C4-2B (cell line): Measurements from ENCODE around the gene CCDC9.

ENCODE experiments used
- H3K27ac ChIP-seq: fragments of 450-650 bp; 2 replicates; pipeline ENCODE4 v1.5.1; 2017
- ZFX ChIP-seq: fragments of 450-650 bp; IDR thresholded peaks from 2 replicates; pipeline ENCODE4 v1.6.1; 2017
- TF ChIP-seq, protein P1 (sequence below): fragments of 450-650 bp; conservative IDR thresholded peaks from 2 replicates; pipeline ENCODE4 v1.5.1; 2017; ENCODE audit warnings: mild to moderate bottlenecking

Gene CCDC9

DNA sequence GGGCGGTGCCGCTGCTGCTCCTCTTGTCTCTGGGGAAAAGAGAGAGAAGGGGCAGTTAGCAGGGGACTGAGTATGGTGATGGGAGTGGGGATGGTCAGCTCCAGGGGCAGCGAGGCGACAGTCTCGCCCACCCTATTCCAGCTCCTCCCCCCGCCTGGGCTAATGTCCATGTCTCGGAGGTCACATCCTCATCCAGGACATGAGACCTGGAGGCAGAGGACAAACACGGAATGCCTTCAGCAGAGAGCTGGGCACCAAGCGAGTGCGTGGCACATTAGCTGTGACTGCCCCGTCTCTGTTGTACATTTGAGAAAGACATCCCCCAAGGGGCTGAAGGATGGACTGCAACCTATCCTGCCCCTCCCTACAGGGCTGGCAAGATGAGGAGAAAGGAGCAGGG lies 34.4 kb upstream of the CCDC9 start:
- TF ChIP-seq, protein P1, sequence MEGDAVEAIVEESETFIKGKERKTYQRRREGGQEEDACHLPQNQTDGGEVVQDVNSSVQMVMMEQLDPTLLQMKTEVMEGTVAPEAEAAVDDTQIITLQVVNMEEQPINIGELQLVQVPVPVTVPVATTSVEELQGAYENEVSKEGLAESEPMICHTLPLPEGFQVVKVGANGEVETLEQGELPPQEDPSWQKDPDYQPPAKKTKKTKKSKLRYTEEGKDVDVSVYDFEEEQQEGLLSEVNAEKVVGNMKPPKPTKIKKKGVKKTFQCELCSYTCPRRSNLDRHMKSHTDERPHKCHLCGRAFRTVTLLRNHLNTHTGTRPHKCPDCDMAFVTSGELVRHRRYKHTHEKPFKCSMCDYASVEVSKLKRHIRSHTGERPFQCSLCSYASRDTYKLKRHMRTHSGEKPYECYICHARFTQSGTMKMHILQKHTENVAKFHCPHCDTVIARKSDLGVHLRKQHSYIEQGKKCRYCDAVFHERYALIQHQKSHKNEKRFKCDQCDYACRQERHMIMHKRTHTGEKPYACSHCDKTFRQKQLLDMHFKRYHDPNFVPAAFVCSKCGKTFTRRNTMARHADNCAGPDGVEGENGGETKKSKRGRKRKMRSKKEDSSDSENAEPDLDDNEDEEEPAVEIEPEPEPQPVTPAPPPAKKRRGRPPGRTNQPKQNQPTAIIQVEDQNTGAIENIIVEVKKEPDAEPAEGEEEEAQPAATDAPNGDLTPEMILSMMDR = no peak
- no peak for TF ChIP-seq ZFX
- no peak overlapping the region for H3K27ac ChIP-seq

DNA sequence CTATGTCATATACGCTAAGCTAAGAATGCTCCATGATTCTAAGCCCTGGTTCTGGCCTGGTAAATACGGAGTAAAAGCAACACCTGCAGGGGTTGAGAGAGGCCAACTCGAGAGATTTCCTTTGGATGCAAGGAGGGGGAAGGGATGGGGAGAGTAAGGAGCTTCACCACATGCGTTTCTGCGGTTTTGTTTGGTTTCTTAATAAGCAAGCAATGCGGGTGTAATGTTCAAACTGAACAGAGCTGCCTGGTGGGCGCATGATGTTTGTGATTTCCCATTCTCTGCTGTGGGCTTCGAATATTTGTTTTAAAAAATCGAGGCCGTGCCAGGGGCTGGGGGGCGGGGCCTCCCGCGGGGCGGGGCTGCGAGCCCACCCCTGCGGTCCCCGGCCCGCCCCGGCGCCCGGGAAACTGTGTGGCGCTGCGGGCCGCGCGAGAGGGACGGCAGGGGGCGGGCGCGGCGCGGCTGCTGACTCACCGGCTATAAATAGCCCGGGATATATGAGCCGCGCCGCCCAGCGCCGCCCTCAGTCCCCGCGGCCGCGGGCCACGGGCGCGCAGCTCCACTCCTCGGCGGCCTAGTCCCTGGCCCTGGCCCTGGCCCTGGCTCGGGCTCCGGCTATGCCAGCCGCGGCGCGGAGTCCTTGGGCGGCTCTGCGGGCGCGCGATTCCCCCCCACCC lies 30.4 kb upstream of the CCDC9 start:
- H3K27ac ChIP-seq = peak overlapping the region; percentile 99

DNA sequence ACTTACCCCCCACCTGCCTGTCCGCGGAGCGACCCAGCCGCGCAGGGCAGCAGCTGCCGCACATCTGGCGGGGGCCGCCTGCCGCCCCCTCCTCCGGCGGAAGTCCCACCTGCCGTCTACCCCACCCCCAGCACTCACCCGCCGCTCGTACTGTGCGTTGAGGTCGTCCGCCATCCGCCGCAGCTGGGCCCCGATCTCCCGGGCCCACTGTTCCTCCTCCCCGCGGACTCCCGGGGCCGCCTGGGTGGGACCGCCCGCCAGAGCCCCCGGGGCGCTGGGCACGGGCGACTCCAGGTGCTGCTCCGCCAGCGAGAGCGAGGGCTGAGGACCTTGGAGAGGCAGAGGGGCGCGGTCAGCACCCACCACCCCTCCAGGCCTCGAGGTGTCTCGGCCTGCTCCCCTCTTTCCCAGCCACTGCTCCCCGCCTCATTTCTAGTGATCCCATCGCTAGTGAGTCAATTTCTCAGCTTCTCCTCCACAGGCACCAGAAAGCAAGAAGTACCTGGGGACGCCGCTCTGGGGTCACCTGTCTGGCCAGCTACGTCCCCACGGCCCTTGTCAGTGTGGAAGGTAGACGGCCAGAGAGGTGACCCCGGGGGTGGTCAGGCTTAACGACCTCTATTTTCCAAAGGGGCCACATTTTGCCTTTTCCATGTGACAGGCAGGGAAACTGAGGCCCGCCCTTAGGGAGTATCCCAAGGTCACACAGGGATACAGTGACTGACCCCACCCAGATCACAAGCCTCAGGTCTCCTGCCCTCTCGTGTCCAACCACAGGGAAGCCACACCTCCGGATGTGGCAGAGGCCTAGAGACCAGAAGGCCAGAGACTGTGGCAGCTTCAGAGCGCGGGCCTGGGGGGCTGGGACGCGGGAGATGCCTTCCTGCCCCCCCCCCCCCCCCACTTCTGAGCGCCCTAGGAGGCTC lies 29.6 kb upstream of the CCDC9 start:
- peak overlapping the region; percentile 99 for H3K27ac ChIP-seq
- TF ChIP-seq, protein P1 = no peak
- 0 out of 2 replicates have a peak, but pooled peaks have one; percentile 22 for TF ChIP-seq ZFX

More for the DNA sequence above, 30.4 kb upstream of the CCDC9 start:
- peak; percentile 56; the same call in 1 of the 2 replicates for TF ChIP-seq ZFX
- TF ChIP-seq, protein P1 = peak; percentile 33; the same call in 1 of the 2 replicates

DNA sequence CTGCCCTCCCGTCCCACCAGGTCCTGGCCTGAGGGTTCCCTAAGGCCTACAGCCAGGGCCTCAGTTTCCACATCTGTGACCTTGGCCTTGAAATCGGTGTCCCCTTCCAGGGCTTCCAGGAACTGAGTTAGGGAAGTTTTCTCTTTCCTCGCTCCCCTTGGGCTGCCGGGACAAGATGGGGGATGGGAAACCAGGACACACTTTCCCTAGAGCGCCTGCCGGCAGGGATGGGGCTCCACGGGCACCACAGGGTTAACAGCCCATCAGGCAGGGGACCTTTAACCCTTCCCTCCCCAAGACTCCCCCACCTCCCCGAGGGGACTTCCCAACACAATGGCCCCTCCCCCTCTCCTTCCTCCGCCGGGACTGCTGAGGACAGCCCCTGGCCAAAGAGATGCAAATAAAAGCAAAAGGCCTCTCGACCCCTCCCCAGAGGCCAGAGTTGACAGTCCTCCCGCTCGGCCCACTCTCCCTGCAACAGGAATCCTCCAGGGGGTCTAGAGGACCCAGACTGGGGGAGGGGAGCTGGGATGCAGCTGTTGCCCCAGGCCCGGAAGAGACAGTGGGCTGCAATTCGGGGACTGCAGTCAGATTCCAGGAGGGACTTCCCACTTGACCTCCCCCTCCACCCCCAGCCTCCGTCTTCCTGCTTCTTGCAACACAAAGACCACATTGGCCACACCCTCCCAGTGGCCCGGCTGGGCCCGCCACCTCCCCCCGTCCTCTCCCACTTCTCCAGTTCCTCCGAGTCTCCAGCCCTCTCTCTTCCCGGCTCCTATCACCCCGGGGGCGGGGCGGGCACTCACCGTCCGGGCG lies 28.8 kb upstream of the CCDC9 start:
- peak overlapping the region; percentile 99 for H3K27ac ChIP-seq
- TF ChIP-seq, protein P1 = no peak
- 0 out of 2 replicates have a peak, but pooled peaks have one; percentile 6 for TF ChIP-seq ZFX

DNA sequence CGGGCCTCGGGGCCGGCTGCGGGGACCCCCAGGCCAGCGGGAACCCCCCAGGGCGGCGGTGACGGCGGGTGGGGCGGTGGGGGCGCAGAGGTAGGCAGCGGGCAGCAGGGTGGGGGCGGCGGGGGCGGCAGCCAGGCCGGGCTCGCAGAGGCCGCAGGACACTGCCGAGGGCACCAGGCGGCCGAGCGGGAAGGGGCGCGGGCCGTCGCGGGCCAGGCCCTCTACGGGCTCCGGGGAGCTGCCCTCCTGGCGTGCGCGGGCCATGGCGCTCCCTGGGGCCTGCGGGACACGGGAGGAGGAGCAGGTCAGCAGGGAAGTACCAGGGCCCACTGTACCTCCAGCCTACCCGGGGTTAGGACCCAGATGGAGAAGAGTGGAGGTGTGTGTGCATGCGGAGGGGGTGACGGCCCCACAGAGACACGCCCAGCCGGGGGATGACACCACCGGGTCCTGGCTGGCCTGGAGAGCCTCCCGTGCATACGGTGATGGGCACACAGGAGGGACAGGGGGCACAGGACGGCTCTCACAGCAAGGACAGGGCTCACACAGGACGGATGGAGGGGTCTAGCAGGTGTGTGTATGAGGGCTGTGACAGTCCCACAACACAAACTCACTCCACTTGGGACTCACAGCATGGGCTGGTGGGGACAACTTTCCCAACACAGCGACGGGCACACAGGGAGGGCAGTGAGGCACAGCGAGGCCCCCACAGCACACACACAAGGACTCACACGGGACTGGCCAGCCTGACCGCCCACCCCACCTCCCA lies 28.0 kb upstream of the CCDC9 start:
- no peak for TF ChIP-seq ZFX
- TF ChIP-seq, protein P1 = no peak
- peak overlapping the region; percentile 99 for H3K27ac ChIP-seq

DNA sequence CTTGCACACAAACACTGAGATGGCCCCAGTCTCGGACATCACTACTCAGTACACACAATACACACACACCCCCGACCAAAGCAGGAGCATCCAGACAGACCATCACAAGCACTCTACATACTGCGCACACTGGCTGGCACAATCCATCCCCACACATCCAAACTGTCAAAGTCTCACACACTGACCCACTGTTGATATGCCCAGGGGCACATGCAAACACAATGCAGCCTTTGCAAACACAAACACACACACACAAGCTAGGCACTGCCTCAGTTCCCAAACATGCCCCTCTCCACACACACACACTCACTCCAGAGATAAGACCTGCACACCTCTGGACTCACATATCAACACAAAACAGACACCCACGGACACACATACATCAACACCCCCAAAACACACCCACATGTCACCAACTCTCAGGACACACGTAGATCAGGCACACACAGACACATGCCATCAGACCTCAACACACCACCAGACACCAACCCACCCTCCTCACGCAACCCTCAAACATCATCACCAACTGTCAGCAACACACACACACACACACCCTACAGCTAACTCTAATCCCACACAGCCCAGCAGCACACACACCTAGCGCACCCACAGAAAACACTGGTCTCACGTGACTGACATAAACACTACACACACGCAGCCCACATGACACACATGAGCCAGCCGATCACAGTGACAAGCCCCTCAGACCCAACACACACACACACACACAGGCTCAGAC lies 27.2 kb upstream of the CCDC9 start:
- TF ChIP-seq, protein P1 = no peak
- TF ChIP-seq ZFX = no peak
- H3K27ac ChIP-seq = peak overlapping the region; percentile 80
